Measurements from ENCODE around the gene ESPL1. TPM values are rescaled to one million over a fixed set of nuclear protein-coding genes. Genes with fewer than 3 reads are reported as not detected.

Gene ESPL1
- total RNA-seq, 1 experiment from 2014 or later, result 61.4 TPM

DNA sequence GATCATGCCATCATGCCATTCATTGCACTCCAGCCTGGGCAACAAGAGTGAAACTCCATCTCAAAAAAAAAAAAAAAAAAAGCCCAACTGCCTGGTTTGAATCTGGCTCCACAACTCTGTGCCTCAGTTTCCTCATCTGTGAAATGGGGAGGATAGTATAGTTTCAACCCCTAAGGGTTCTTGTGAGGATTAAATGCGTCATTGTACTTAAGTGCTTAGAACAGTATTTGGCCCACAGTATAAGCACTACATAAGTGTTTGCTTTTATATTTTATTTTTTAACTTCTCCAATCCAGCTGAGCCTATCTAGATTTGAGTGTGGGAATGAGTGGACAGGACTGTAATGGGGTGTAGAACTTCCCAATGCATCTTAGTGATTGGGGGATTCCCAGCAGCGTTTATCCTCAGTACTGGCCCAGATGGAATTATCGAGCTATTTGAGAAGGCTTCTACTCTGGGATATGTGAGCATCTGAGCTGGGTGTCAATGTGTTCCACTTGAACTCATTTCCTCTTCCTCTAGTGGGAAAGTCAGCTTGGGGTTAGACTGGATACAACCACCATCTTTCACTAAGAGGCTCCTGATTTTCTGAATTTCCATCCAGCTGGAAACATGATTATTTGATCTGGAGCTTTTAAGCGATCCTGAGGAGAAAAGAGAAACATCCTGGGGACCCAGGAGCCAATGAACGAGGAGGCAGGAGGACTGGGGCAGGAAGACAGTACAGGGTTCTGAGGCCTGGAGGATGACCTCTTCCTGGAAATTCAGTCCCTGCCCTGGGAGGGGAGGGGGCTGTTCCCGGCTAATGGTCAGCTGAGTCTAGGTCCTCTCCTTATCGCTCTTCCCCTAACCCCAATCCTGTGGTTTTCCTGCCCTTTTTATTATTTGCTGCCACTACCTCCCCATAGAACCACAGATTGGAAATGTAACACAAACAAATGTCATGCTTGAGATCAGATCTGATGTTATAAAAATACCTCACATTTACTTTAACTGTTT lies 9.3 kb upstream of the ESPL1 start:
- no peak overlapping the region for H3K4me3 Mint-ChIP-seq
- POLR2A ChIA-PET, result interaction anchor here (0.6 kb wide), 1 partner anchor 57 kb away, joined by 3 read pairs; no protein-coding TSS in a partner anchor
- no peaks in the 10 kb centered on the region for H3K4me1 Mint-ChIP-seq
- H3K27ac Mint-ChIP-seq, result no peak overlapping the region
- H3K27me3 Mint-ChIP-seq (ENCODE audit: low read depth), result no peaks in the 10 kb centered on the region
- CTCF ChIA-PET, result interaction anchor here (0.6 to 12.6 kb wide), 8 partner anchors 9 to 193 kb away, joined by 3 to 188 read pairs (median 5); partner anchors contain the start of genes AAAS and ESPL1
- ATAC-seq (no peak), DNase-seq (ENCODE audit: low spot score) (no peak)
- H3K9me3 Mint-ChIP-seq, result no peaks in the 10 kb centered on the region
- H3K36me3 Mint-ChIP-seq, result no peaks in the 10 kb centered on the region
- no peak for TF ChIP-seq JAZF1 (CRISPR knock-in tag; IDR thresholded peaks at IDR 0.05)
- TF ChIP-seq, protein P1, sequence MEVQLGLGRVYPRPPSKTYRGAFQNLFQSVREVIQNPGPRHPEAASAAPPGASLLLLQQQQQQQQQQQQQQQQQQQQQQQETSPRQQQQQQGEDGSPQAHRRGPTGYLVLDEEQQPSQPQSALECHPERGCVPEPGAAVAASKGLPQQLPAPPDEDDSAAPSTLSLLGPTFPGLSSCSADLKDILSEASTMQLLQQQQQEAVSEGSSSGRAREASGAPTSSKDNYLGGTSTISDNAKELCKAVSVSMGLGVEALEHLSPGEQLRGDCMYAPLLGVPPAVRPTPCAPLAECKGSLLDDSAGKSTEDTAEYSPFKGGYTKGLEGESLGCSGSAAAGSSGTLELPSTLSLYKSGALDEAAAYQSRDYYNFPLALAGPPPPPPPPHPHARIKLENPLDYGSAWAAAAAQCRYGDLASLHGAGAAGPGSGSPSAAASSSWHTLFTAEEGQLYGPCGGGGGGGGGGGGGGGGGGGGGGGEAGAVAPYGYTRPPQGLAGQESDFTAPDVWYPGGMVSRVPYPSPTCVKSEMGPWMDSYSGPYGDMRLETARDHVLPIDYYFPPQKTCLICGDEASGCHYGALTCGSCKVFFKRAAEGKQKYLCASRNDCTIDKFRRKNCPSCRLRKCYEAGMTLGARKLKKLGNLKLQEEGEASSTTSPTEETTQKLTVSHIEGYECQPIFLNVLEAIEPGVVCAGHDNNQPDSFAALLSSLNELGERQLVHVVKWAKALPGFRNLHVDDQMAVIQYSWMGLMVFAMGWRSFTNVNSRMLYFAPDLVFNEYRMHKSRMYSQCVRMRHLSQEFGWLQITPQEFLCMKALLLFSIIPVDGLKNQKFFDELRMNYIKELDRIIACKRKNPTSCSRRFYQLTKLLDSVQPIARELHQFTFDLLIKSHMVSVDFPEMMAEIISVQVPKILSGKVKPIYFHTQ (CRISPR knock-in tag; IDR thresholded peaks at IDR 0.05), result no peak
- TF ChIP-seq, protein P2, sequence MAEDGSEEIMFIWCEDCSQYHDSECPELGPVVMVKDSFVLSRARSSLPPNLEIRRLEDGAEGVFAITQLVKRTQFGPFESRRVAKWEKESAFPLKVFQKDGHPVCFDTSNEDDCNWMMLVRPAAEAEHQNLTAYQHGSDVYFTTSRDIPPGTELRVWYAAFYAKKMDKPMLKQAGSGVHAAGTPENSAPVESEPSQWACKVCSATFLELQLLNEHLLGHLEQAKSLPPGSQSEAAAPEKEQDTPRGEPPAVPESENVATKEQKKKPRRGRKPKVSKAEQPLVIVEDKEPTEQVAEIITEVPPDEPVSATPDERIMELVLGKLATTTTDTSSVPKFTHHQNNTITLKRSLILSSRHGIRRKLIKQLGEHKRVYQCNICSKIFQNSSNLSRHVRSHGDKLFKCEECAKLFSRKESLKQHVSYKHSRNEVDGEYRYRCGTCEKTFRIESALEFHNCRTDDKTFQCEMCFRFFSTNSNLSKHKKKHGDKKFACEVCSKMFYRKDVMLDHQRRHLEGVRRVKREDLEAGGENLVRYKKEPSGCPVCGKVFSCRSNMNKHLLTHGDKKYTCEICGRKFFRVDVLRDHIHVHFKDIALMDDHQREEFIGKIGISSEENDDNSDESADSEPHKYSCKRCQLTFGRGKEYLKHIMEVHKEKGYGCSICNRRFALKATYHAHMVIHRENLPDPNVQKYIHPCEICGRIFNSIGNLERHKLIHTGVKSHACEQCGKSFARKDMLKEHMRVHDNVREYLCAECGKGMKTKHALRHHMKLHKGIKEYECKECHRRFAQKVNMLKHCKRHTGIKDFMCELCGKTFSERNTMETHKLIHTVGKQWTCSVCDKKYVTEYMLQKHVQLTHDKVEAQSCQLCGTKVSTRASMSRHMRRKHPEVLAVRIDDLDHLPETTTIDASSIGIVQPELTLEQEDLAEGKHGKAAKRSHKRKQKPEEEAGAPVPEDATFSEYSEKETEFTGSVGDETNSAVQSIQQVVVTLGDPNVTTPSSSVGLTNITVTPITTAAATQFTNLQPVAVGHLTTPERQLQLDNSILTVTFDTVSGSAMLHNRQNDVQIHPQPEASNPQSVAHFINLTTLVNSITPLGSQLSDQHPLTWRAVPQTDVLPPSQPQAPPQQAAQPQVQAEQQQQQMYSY (CRISPR knock-in tag; IDR thresholded peaks at IDR 0.05), result no peak
- TF ChIP-seq, protein P3, sequence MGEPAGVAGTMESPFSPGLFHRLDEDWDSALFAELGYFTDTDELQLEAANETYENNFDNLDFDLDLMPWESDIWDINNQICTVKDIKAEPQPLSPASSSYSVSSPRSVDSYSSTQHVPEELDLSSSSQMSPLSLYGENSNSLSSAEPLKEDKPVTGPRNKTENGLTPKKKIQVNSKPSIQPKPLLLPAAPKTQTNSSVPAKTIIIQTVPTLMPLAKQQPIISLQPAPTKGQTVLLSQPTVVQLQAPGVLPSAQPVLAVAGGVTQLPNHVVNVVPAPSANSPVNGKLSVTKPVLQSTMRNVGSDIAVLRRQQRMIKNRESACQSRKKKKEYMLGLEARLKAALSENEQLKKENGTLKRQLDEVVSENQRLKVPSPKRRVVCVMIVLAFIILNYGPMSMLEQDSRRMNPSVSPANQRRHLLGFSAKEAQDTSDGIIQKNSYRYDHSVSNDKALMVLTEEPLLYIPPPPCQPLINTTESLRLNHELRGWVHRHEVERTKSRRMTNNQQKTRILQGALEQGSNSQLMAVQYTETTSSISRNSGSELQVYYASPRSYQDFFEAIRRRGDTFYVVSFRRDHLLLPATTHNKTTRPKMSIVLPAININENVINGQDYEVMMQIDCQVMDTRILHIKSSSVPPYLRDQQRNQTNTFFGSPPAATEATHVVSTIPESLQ (CRISPR knock-in tag; IDR thresholded peaks at IDR 0.05), result no peak
- no peak for TF ChIP-seq FOXP1 (CRISPR knock-in tag; IDR thresholded peaks at IDR 0.05; ENCODE audit: borderline replicate concordance)
- TF ChIP-seq MLX (CRISPR knock-in tag; IDR thresholded peaks at IDR 0.05), result no peak
- TF ChIP-seq RELA (CRISPR knock-in tag; IDR thresholded peaks at IDR 0.05; ENCODE audit: borderline replicate concordance), result no peak
- TF ChIP-seq ZNF121 (CRISPR knock-in tag; IDR thresholded peaks at IDR 0.05), result no peak
- no peak for TF ChIP-seq ZNF671 (CRISPR knock-in tag; IDR thresholded peaks at IDR 0.05)
- no peak for TF ChIP-seq MAX (CRISPR knock-in tag; IDR thresholded peaks at IDR 0.05)
- TF ChIP-seq PREB (CRISPR knock-in tag; IDR thresholded peaks at IDR 0.05; ENCODE audit: borderline replicate concordance), result no peak
- TF ChIP-seq, protein P4, sequence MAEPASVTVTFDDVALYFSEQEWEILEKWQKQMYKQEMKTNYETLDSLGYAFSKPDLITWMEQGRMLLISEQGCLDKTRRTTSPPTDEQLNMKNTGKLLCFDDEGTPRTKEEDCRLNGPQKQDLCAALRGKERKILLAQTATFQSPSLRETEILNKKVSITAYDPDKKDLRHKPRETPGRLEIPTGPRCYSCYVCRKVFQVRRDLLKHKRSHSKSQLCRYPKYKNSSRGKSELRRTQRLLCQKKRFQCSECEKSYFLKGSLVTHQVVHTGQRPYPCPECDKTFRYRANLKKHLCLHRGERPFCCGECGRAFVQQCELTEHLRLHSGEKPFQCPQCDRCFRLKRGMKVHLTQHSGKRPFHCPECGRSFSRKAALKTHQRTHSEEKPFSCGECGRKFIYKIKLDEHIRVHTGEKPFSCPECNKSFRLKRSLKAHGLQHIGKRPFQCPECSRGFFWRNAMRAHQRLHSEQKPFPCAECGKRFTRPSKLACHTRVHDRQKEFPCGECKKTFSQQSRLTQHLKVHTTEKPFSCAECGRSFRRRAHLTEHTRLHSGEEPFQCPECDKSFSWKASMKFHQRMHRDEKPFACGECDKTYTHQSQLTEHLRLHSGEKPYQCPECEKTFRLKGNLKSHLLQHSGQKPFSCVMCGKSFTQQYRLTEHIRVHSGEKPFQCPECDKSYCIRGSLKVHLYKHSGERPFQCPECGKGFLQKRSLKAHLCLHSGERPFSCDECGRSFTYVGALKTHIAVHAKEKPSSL (CRISPR knock-in tag; conservative IDR thresholded peaks at IDR 0.05), result no peak
- TF ChIP-seq OVOL2 (CRISPR knock-in tag; IDR thresholded peaks at IDR 0.05; ENCODE audit: borderline replicate concordance), result no peak
- TF ChIP-seq, protein P5, sequence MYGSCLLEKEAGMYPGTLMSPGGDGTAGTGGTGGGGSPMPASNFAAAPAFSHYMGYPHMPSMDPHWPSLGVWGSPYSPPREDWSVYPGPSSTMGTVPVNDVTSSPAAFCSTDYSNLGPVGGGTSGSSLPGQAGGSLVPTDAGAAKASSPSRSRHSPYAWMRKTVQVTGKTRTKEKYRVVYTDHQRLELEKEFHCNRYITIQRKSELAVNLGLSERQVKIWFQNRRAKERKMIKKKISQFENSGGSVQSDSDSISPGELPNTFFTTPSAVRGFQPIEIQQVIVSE (CRISPR knock-in tag; IDR thresholded peaks at IDR 0.05; ENCODE audit: borderline replicate concordance), result no peak
- TF ChIP-seq, protein P6, sequence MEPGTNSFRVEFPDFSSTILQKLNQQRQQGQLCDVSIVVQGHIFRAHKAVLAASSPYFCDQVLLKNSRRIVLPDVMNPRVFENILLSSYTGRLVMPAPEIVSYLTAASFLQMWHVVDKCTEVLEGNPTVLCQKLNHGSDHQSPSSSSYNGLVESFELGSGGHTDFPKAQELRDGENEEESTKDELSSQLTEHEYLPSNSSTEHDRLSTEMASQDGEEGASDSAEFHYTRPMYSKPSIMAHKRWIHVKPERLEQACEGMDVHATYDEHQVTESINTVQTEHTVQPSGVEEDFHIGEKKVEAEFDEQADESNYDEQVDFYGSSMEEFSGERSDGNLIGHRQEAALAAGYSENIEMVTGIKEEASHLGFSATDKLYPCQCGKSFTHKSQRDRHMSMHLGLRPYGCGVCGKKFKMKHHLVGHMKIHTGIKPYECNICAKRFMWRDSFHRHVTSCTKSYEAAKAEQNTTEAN (CRISPR knock-in tag; IDR thresholded peaks at IDR 0.05), result no peak
- TF ChIP-seq ZNF138 (CRISPR knock-in tag; conservative IDR thresholded peaks at IDR 0.05), result no peak
- TF ChIP-seq, protein P7, sequence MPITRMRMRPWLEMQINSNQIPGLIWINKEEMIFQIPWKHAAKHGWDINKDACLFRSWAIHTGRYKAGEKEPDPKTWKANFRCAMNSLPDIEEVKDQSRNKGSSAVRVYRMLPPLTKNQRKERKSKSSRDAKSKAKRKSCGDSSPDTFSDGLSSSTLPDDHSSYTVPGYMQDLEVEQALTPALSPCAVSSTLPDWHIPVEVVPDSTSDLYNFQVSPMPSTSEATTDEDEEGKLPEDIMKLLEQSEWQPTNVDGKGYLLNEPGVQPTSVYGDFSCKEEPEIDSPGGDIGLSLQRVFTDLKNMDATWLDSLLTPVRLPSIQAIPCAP (CRISPR knock-in tag; IDR thresholded peaks at IDR 0.05), result no peak
- no peak for TF ChIP-seq NR2C2 (CRISPR knock-in tag; IDR thresholded peaks at IDR 0.05)
- no peak for TF ChIP-seq TEAD4 (CRISPR knock-in tag; IDR thresholded peaks at IDR 0.05)

Measured in WTC11 (cell line).